Glomerular endothelial cell (primary cell): Measurements from ENCODE around the gene NPHS1. TPM values are rescaled to one million over a fixed set of nuclear protein-coding genes. Genes with fewer than 3 reads are reported as not detected.
"Not testable (repeated sequence)": the region's sequence is repeated elsewhere in the genome, so short reads cannot be mapped to it uniquely, and the experiment has no call there.

ENCODE experiments used
- DNase-seq: peaks from one replicate; pipeline ENCODE4 v3.0.0-alpha.2; 2011; ENCODE audit warnings: low read depth, low spot score; ENCODE audit errors: extremely low read depth
- total RNA-seq: library from RNA; depleted of rRNA; stranded (reverse); fragments of >200 nt; gene quantifications from 2 replicates; pipeline ENCODE4 v1.2.3, GENCODE V29; 2015

Gene NPHS1
- total RNA-seq, 1 donor from 2014 or later: not detected

DNA sequence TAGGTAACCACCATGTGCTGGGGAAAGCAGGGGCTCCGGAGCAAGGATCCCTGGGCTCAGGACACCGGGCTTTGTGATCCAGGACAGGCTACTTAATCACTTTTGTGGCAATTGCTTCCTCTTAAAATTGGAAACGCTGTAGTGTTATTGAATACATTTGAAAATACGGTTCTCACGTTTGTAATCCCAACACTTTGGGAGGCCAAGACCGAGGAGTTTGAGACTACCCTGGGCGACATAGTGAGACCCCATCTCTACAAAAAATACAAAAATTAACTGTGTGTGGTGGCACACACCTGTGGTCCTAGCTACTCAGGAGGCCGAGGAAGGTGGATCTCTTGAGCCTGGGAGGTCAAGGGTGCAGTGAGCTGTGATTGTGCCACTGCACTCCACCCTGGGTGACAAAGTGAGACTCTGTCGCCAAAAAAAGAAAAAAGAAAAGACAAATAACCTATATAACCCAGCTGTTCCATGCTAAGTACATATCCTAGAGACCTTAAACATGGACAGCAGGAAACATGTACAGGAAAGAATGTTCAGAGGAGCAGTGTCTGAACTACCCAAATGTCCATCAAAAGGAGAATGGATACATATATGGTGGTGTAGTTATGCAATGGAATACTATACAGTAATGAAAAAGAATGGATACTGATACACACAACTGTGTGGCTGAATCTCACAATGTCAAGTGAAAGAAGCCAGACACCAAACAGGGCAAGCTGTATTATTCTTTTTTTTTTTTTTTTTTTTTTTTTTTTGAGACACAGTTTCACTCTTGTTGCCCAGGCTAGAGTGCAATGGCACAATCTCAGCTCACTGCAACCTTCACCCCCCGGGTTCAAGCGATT, 39.0 kb downstream of the NPHS1 start:
- no peak for DNase-seq

DNA sequence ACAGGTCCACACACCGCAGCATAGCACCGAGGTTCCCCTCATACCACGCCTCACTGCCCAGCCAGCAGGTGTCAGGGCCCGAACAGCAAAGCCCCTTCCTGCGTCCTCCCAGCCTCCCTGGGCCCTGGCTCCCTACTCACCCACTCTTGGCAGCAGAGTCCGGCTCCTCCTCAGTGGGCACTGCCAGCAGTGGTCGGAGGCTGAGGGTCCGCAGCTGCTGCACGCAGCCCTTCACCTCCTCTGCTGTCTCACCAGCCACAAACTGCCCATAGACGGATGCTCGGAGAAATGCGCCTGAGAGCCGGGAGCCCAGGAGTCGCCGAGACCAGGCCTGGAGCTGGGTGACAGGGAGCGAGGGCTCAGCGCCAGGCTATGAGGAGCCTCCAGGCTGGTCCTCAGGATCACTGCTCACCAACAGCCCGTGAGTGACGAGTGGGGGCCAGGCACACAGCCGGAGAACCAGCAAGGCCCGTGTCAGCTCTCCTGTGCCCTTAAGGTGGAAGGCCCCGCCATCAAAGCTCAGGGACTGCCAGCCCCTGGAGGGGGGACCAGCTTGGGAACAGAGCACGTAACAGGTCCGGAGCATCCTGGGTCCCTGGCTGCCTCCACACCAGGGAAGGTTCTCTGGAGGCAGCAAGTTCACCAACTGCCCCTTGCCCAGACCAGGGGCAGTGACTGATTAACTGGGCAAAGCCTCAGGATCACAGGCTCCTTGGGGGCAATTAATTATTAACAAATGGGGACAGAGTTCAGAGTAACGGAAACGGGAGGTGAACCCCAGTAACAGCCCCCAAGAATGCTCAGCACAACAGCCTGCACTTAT, 39.9 kb downstream of the NPHS1 start, which contains the start of gene PRODH2:
TSS of gene PRODH2 (minus strand) at position 626 of the 823 bp plus-strand sequence. CDS start at position 586, 40 bp downstream.
- no peak for DNase-seq

DNA sequence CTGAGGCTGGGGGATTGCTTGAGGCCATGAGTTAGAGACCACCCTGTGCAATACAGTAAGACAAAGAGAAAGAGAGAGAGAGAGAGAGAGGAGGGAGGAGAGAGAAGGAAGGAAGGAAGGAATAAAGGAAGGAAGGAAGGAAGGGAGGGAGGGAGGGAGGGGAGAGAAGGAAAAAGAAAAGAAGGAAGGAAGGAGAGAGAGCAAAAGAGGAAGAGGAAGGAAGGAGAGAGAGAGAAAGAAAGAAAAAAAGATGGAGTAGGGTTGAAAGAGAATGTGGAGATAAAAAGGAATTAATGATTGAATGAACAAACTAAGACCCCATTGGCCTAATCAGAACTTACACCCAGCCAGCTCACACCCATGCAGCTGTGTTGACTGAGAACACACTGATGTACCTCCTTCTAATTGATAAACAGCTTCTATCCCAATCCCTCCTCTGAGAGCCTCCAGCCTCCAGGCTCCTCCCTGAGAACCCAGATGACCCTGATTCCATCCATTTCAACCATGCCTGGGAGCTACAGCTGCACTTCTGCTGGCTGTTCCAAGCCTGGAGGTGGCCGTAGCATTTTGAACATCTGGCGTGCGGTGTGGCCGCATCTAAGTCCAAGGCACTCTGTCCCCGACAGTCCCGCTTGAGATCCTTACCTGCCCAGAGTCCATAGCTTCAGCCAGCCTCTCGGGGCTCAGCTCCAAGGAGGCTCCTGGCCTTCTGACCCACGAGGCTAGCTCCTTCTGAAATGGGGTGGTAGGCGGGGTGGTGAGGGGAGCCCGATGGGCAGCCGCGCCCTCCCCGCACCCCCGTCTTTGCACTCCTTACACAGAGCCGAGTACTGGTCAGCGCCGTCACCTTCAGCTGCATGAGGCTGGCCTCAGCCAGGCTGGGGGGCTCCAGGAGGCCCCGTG, 40.7 kb downstream of the NPHS1 start:
- no peak for DNase-seq

DNA sequence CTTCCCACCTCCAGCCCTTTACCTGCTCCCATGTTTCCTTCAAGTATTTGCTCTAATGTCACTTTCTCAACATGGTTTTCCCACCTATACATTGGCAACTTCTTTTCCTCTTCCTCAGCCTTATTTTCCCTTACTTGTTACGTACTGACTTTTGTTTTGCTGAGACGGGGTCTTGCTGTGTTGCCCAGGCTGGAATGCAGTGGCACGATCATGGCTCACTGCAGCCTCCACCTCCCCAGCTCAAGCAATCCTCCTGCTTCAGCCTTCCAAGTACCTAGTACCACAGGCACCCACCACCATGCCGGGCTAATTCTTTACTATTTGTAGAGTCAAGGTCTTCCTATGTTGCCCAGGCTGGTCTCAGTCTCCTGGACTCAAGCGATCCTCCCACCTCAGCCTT, 44.7 kb downstream of the NPHS1 start:
- no peak for DNase-seq

DNA sequence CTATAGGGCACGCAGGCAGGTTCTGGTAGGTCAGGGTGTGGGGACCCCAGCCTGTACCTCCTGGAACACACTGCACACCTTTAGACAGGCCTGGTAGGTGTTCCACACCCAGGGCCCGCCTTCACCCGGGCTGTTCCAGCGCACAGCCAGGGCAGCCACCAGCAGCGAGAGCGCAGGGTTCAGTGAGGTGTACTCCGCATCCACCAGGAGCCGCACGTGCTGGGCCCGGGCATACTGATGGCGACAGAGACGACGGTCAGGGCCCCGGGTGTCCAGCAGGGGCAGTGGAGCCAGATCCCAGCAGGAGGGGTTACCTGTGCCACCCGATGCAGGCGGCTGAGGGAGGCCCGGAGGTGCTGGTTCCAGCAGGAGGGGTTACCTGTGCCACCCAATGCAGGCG, 45.7 kb downstream of the NPHS1 start:
- no peak for DNase-seq

DNA sequence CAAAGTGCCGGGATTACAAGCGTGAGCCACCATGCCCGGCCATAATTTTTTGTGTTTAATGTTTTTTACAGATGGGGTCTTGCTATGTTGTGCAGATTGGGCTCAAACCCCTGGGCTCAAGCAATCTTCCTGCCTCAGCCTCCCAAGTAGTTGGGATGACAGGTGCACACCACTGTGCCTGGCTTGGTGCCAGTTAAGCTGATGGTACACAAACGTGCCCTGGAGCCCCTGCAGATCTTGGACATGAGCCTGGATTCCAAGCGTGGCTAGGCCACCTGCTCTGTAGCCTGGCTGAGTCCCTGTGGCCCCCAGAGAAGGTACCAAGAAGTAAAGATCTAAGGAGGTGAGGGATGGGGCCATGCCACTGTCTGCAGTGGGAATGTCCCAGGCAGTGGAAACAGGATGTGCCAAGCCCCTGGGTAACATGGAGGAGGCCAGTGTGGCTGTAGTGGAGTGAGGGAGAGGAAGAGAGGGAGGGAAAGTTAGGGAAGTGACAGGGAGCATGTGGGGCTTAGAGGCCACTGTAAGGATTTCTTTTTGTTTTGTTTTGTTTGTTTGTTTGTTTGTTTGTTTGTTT, 46.7 kb downstream of the NPHS1 start:
- DNase-seq: no peak

DNA sequence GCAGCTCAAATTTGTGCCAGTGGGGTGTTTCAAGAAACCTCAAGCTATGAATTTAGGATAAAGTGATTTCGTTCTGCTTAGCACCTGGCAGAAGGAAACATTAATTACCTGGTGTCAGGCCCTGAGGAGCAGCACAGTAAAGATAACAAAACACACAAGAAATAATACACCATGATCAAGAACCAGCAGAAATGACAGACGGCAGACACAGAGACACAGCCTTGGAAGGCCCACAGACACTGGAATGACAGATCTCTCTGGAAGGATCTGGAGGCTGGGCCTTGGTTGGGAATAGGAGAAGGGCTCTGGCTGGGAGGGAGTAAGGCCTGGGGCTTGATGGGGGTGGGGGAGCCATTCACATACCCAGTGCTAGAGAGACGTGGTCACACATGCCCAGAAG, 50.5 kb downstream of the NPHS1 start:
- DNase-seq: no peak

DNA sequence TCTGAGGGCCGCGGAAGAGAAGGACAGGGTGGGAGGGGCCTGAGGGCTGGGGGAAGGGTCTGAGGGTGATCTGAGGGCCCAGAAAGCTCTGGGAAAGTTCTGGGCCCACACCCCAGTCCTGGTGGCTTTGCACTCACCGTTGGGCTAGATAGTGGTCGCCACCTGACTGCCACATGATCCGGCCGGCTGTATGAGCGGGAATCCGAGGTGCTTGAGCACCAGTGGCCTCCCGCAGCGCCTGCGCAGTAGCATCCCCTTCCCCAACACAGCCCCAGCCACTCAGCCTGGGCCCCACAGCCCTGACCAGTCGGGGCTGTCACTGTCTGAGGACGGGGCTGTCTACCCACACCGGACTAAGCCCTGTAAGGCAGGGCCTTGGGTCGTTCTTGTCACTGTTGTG, 54.6 kb downstream of the NPHS1 start:
- DNase-seq: no peak

DNA sequence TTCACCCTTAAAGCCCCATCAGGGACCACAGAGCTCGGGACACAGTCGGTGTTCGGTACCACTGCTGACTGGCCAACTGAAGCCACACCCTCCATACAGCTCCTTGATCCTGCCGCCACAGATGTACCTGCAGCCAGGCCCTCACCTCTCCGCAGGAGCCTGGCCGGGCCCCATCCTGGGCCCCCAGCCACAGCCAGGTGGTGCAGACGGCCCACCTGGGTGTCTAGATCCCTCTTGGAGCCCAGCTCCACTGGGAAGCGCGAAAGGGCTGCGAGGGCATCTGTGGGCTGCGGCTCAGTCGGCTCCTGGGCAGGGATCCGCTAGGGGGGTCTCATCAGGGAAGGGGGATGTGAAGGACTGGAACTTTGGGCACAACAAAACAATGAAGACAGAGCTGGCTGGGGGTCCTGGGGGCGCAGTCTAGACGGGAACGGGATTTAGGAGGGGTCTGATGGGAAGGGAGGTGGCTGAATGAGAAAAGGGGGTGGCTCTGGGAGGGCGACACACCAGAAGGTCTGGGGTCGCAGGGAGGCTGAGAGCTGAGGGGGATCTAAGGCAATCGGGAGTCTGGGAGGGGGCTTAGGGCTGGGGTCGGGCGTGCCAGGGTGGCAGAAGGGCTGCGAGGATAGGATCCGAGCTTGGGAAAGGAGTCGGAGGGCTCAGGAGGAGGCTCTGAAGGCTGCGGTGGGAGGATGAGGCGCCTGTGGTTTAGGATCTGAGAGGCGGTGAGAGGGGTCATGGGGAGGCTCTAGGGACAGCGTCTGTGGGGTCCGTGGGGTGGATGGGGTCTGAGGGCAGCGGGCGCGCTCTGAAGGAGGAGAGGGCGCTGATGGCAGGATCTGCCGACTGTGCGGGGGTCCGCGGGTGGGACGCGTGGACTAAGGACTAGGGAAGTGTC, 55.4 kb downstream of the NPHS1 start:
- DNase-seq: no peak

DNA sequence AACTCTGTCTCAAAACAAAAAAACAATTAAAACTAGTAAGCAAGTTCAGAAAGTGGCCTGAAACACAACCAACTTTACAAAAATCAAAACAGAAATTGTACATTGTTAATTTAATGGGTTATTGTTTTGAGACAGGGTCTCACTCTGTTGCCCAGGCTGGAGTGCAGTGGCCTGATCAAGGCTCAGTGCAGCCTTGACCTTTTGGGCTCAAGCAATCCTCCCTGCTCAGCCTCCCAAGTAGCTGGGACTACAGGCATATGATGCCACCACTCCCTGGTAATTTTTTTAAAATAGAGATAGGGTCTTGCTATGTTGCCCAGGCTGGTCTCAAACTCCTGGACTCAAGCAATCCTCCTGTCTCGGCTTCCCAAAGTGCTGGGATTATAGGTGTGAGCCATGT, 56.7 kb downstream of the NPHS1 start:
- DNase-seq: not testable (repeated sequence)

DNA sequence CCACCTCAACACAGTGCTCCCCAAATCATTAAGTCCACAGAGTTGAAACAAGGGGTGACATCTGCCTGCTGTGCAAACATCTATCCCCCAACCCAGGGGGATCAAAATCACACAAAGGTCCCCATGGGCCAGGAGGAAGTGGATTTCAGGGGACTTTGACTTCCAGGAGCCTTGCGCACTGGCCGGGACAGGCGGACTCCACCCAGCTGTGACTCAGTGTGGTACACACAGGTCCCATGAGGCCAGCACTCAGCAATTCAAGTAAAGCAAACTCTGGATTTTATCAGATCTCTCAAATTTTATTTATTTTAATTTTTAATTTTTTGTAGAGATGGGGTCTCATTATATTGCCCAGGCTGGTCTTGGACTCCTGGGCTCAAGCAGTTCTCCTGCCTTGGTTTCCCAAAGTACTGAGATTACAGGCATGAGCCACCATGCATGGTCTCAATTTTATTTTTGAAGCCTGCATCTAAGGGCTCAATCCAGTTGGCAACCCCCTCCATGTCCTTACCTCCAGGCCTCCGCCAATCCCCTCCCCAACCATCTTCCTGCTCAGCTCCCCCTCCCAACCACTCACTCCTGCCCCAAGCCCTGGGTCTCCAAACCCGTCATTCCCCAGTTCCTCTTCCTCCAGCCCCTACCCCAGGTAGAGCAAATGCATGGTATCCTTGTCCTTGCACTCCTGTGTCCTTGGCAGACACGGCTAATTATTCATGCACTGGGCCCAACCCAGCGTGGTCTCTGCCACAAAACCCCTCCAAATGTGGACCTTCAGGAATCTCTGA, 58.7 kb downstream of the NPHS1 start:
- DNase-seq: no peak

DNA sequence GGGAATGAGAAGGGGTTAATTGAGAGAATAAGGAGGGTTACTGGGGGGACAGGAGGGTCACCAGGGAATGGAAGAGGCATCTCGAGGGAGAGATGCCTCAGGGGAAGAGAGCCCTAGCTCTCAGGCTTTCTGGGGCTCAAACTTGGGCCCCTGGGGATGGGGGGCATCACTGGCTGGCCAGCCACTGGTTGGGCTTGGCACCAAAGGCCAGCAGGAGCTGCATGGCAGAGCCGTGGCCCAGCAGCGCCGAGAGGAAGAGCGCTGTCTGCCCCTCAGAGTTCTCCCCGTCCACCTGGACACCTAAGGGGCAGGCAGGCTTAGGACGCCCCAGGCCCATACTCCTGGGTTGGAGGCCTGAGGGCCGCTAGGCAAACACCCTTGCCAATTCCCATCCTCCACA, 59.4 kb downstream of the NPHS1 start:
- DNase-seq: no peak

DNA sequence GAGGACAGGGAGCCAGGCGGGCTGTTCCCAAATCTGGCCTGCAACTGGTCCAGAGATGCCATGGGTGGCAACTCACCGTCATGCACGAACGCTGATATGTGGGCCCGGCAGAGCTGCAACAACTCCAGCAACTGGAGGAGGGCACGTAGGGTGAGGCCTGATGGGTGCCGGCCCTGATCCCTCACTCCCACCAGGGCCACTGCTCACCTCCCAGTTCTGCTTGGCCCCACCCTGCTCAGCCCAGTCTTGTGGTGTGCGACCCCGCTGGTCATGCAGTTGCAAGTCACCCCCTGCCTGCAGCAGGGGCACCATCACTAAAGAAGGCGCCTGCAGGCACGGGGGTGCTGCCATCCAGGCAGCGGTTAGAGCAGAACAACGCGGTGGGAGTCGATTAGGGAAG, 60.0 kb downstream of the NPHS1 start:
- DNase-seq: no peak

DNA sequence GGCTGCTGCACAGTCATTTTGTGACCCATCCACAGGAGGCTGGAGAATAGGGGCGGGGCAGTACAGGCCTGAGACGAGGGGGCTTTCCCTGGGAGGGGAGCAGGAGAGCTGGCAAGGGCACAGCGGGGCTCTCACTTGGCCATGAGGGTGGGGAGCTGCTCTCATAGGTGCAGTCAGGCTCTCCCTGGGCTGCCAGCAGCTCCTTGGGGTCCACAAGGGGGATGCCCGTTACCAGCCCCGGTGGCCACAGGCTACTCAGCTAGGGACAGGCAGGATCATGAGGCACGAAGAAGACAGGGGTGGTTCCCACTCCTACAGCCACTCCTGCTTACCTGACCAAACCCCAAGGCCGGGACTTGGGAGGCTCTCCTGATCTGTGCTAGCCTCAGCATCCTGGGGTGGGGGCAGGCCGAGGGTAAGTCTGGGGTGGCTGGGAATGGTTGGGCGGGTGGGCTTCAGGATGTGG, 60.5 kb downstream of the NPHS1 start:
- no peak for DNase-seq

DNA sequence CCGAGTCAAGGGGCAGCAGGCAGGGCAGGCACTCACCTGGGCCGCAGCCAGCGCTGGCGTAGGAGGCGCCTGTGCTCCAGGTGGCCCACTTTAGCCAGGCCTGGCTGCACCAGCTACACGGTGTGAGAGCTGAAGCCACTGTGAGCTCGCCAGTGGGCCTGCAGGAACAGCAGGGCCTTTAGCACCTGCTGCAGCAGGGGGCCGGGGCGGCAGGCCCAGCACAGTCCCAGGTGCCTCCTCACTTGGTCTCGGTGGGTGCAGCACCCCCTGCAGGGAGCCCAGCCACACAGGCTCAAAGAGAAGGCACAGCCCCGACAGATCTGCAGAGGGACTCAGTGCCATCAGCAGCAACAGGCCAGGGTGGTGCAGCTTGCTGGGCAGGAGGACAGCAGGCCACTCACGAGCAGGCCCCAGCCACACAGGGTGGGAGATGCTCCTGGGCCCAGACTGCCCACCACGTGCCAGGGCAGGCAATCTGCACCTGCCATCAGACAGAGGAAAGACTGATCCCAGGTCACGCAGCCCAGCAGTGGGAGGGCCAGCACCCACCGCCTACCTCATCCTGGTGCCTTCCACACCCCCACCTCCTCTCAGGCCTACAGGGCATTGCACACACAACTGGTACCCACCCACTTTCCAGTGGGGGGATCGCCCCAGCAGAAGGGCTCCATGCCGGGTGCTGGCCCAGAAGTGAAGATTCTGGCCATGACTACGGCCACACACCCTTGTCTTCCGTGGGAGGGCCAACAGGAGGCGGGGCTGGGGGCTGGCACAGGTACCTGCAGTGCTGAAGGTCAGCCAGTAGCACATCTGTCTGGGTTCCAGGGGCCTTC, 61.1 kb downstream of the NPHS1 start:
- no peak for DNase-seq

DNA sequence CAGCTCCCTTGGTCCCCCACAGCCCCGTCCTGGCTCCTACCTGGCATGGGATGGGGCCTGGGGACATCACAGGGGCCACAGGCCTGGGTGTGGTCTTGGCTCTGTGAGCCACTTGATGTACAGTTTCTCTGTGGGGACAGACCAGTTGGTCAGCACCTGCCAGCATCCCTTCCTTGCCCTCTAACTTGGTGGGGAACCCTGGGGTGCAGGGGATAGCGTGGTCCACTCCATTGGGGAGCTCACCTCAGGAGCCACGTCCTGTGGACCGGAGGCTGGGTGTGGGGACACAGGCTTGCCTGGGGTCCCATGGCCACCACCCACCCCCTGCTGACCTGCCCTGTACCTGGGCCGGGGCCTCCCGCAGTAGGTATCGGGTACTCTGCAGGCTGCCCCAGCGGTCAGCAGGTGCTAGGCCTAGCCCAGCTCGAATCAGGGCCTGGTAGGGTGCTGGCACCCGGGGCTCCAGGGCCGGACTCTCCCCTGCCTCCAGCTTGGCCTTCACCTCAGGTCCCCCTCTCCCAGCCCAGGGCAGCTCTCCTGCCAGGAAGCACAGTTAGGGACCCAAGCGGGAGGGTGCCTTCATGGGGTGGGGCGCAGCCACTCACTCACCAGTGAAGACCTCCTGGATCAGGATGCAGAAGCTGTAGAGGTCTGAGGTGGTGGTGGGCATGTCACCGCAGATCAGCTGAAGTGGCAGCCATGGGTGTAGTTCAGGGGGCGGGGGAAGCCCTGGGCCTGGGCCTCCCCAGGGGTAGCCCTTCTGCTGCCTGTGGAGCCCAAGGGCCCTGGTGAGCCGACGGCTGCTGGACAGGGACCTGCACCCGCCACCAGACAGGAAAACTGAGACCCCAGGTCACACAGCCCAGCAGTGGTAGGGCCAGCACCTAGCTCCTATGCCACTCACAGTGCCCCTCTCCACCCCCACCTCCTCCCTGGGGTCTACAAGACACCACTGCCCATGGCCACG, 62.0 kb downstream of the NPHS1 start:
- DNase-seq: no peak
